GM12878 (cell line): Measurements from ENCODE around the gene TMPRSS3. TPM values are rescaled to one million over a fixed set of nuclear protein-coding genes. Genes with fewer than 3 reads are reported as not detected.

ENCODE experiments used
- ATF3 ChIP-seq: IDR thresholded peaks from 2 replicates; pipeline ENCODE4 v1.6.1; 2011; ENCODE audit warnings: low read depth, mild to moderate bottlenecking, low read length, moderate library complexity, borderline replicate concordance; ENCODE audit errors: extremely low read depth
- ATF7 ChIP-seq: fragments of 450-650 bp; IDR thresholded peaks from 2 replicates; pipeline ENCODE4 v1.6.1; 2016; ENCODE audit warnings: low read depth, mild to moderate bottlenecking
- CREB1 ChIP-seq: IDR thresholded peaks from 2 replicates; pipeline ENCODE4 v1.6.1; 2012; ENCODE audit warnings: low read depth, mild to moderate bottlenecking, inconsistent platforms
- DPF2 ChIP-seq: fragments of 450-650 bp; IDR thresholded peaks from 2 replicates; pipeline ENCODE4 v1.6.1; 2017; ENCODE audit warnings: mild to moderate bottlenecking
- FOXM1 ChIP-seq: IDR thresholded peaks from 2 replicates; pipeline ENCODE4 v1.6.1; 2012; ENCODE audit warnings: low read depth, mild to moderate bottlenecking, inconsistent platforms, low read length, moderate library complexity
- HCFC1 ChIP-seq: fragments of 150-350 bp; IDR thresholded peaks from 2 replicates; pipeline ENCODE4 v1.6.1; 2014; ENCODE audit warnings: low read length
- HDGF ChIP-seq: fragments of 450-650 bp; IDR thresholded peaks from 2 replicates; pipeline ENCODE4 v1.6.1; 2016; ENCODE audit warnings: antibody characterized with exemption
- IKZF2 ChIP-seq, 2 experiments: fragments of 450-650 bp; IDR thresholded peaks; 2 replicates each; pipeline ENCODE4 v1.6.1; 2017; ENCODE audit warnings: mild to moderate bottlenecking in 2 of 2, moderate library complexity in 2 of 2
- JUNB ChIP-seq: IDR thresholded peaks from 2 replicates; pipeline ENCODE4 v1.6.1; 2016; ENCODE audit warnings: antibody characterized with exemption, mild to moderate bottlenecking
- MYC ChIP-seq: IDR thresholded peaks from 2 replicates; pipeline ENCODE4 v1.6.1; 2011; ENCODE audit warnings: mild to moderate bottlenecking, low read length, moderate library complexity, inconsistent platforms; ENCODE audit not compliant: insufficient read depth, insufficient replicate concordance, insufficient read length, severe bottlenecking
- PML ChIP-seq: IDR thresholded peaks from 2 replicates; pipeline ENCODE4 v1.6.1; 2012; ENCODE audit warnings: low read length, inconsistent platforms
- SMARCA5 ChIP-seq: fragments of 450-650 bp; IDR thresholded peaks from 2 replicates; pipeline ENCODE4 v1.6.1; 2017; ENCODE audit warnings: mild to moderate bottlenecking
- TCF7 ChIP-seq: IDR thresholded peaks from 2 replicates; pipeline ENCODE4 v1.6.1; 2014; ENCODE audit warnings: antibody characterized with exemption, borderline replicate concordance
- ZNF24 ChIP-seq: fragments of 450-650 bp; IDR thresholded peaks from 2 replicates; pipeline ENCODE4 v1.6.1; 2017; ENCODE audit warnings: antibody characterized with exemption, mild to moderate bottlenecking
- ZNF687 ChIP-seq: fragments of 450-650 bp; IDR thresholded peaks from 2 replicates; pipeline ENCODE4 v1.6.1; 2017; ENCODE audit warnings: mild to moderate bottlenecking, moderate library complexity
- polyA plus RNA-seq, 11 experiments: library from polyadenylated mRNA; depleted of rRNA in 4 of 11; unstranded in 6 of 11; stranded (reverse) in 5 of 11; fragments of >200 nt; fragmentation: Nextera tagmentation in 4 of 11; fragmentation: Illumina TruSeq in 1 of 11; extraction: Ambion mirVana in 4 of 11; extraction: Trizol in 1 of 11; gene quantifications; 1 replicate in 1 of 11; 2 replicates in 10 of 11; pipeline versions ENCODE4 v1.2.1 to v1.2.3, GENCODE V29; 2011 to 2016; ENCODE audit warnings: inconsistent platforms in 2 of 11, missing spikeins in 2 of 11, low read depth in 1 of 11
- total RNA-seq, 4 experiments: library from RNA; depleted of rRNA in 3 of 4; stranded (reverse); fragments of >200 nt in 3 of 4; fragmentation: Illumina TruSeq in 1 of 4; extraction: Trizol in 1 of 4; gene quantifications; 2 replicates each; pipeline versions ENCODE4 v1.2.1 to v1.2.3, GENCODE V29; 2013 to 2021
- TF ChIP-seq, protein P1 (sequence below): fragments of 450-650 bp; formaldehyde crosslinking; IDR thresholded peaks from 2 replicates; pipeline ENCODE4 v1.4.0; 2020; ENCODE audit warnings: mild to moderate bottlenecking, moderate library complexity
- TF ChIP-seq, protein P2 (sequence below): IDR thresholded peaks from 2 replicates; pipeline ENCODE4 v1.6.1; 2011; ENCODE audit warnings: low read depth, low read length, improper control_type of control experiment, borderline replicate concordance

The TMPRSS3 gene
- total and polyA plus RNA-seq, 10 of the 15 experiments (the other 5 are each of a cell fraction or from before 2014, with no cell fraction given) = 0.51 to 1.5 (median 0.82) TPM; not detected in 1

GRCh38 chr21:42439284-42440186 is 43.7 kb upstream of the TMPRSS3 start (continued):
- TF ChIP-seq ZNF687 (no peak; the same call in 1 of the 2 replicates), IKZF2 (IDR thresholded peaks at IDR 0.05) (peak; percentile 67 to 84; a peak in 3 of 4 replicates), TCF7 (0 out of 2 replicates have a peak, but pooled peaks have one; percentile 39), ATF7 (peak; percentile 96), ATF3 (no peak), HCFC1 (no peak; the same call in 1 of the 2 replicates), JUNB (no peak; the same call in 1 of the 2 replicates), CREB1 (0 out of 2 replicates have a peak, but pooled peaks have one; percentile 34), DPF2 (peak; percentile 89), FOXM1 (no peak; the same call in 1 of the 2 replicates), HDGF (peak; percentile 99), ZNF24 (0 out of 2 replicates have a peak, but pooled peaks have one; percentile 12), MYC (peak; percentile 58), PML (0 out of 2 replicates have a peak, but pooled peaks have one; percentile 41), SMARCA5 (peak; percentile 89)
- TF ChIP-seq, protein P1, sequence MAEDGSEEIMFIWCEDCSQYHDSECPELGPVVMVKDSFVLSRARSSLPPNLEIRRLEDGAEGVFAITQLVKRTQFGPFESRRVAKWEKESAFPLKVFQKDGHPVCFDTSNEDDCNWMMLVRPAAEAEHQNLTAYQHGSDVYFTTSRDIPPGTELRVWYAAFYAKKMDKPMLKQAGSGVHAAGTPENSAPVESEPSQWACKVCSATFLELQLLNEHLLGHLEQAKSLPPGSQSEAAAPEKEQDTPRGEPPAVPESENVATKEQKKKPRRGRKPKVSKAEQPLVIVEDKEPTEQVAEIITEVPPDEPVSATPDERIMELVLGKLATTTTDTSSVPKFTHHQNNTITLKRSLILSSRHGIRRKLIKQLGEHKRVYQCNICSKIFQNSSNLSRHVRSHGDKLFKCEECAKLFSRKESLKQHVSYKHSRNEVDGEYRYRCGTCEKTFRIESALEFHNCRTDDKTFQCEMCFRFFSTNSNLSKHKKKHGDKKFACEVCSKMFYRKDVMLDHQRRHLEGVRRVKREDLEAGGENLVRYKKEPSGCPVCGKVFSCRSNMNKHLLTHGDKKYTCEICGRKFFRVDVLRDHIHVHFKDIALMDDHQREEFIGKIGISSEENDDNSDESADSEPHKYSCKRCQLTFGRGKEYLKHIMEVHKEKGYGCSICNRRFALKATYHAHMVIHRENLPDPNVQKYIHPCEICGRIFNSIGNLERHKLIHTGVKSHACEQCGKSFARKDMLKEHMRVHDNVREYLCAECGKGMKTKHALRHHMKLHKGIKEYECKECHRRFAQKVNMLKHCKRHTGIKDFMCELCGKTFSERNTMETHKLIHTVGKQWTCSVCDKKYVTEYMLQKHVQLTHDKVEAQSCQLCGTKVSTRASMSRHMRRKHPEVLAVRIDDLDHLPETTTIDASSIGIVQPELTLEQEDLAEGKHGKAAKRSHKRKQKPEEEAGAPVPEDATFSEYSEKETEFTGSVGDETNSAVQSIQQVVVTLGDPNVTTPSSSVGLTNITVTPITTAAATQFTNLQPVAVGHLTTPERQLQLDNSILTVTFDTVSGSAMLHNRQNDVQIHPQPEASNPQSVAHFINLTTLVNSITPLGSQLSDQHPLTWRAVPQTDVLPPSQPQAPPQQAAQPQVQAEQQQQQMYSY (CRISPR knock-in tag) = no peak
- TF ChIP-seq, protein P2, sequence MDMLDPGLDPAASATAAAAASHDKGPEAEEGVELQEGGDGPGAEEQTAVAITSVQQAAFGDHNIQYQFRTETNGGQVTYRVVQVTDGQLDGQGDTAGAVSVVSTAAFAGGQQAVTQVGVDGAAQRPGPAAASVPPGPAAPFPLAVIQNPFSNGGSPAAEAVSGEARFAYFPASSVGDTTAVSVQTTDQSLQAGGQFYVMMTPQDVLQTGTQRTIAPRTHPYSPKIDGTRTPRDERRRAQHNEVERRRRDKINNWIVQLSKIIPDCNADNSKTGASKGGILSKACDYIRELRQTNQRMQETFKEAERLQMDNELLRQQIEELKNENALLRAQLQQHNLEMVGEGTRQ = no peak; the same call in 1 of the 2 replicates
